Neural cell (in vitro differentiated cells): ENCODE data around the gene IFT80. TPM values are rescaled to one million over a fixed set of nuclear protein-coding genes. Genes with fewer than 3 reads are reported as not detected.

Experiments
- H2AFZ ChIP-seq: fragments of 200-600, 300-800 bp; sonication (generic), shearing (Covaris generic); 2 replicates; pipeline ENCODE4 v1.6.0; 2014; ENCODE audit warnings: low read depth, mild to moderate bottlenecking, antibody characterized with exemption, low read length, moderate library complexity
- H3F3A ChIP-seq: fragments of 200-600 bp; shearing (Covaris generic); 2 replicates; pipeline ENCODE4 v1.6.1; 2016; ENCODE audit warnings: mild to moderate bottlenecking, moderate library complexity, mixed read lengths, antibody characterized with exemption, low read length; ENCODE audit not compliant: insufficient read depth, poor library complexity, severe bottlenecking
- H3K27ac ChIP-seq: fragments of 200-600, 300-800 bp; sonication (generic), shearing (Covaris generic); 2 replicates; pipeline ENCODE4 v1.5.1; 2014; ENCODE audit warnings: mild to moderate bottlenecking, low read length, moderate library complexity
- H3K27me3 ChIP-seq: fragments of 300-800, 200-600 bp; sonication (generic), shearing (Covaris generic); 2 replicates; pipeline ENCODE4 v1.6.0; 2014; ENCODE audit warnings: mild to moderate bottlenecking, low read depth, low read length, moderate library complexity; ENCODE audit not compliant: insufficient read depth
- H3K36me3 ChIP-seq: fragments of 300-800, 200-600 bp; sonication (generic), shearing (Covaris generic); 2 replicates; pipeline ENCODE4 v1.5.1; 2014; ENCODE audit warnings: mild to moderate bottlenecking, antibody characterized with exemption, low read length, moderate library complexity; ENCODE audit not compliant: insufficient read depth
- H3K4me2 ChIP-seq: fragments of 300-800, 200-600 bp; sonication (generic), shearing (Covaris generic); 2 replicates; pipeline ENCODE4 v1.6.0; 2014; ENCODE audit warnings: mild to moderate bottlenecking, low read length
- H3K4me3 ChIP-seq: fragments of 300-800, 200-600 bp; sonication (generic), shearing (Covaris generic); 2 replicates; pipeline ENCODE4 v1.5.1; 2014; ENCODE audit warnings: mild to moderate bottlenecking, low read length, moderate library complexity
- H3K79me2 ChIP-seq: fragments of 200-600 bp; shearing (Covaris generic); replicated peaks from 2 replicates; pipeline ENCODE4 v1.6.0; 2014; ENCODE audit warnings: mild to moderate bottlenecking, low read length, moderate library complexity; ENCODE audit not compliant: insufficient read depth
- H3K9ac ChIP-seq: fragments of 300-800, 200-600 bp; sonication (generic), shearing (Covaris generic); 2 replicates; pipeline ENCODE4 v1.6.1; 2016; ENCODE audit warnings: mild to moderate bottlenecking, low read length, mixed read lengths
- H3K9me2 ChIP-seq: fragments of 200-600 bp; shearing (Covaris generic); 2 replicates; pipeline ENCODE4 v1.6.1; 2016; ENCODE audit warnings: mild to moderate bottlenecking, low read length, mixed read lengths; ENCODE audit not compliant: insufficient read depth
- H3K9me3 ChIP-seq: fragments of 200-600, 300-800 bp; sonication (generic), shearing (Covaris generic); 2 replicates; pipeline ENCODE4 v1.6.1; 2016; ENCODE audit warnings: mild to moderate bottlenecking, mixed run types, low read length, moderate library complexity, mixed read lengths
- H4K20me1 ChIP-seq: fragments of 200-600 bp; shearing (Covaris generic); 2 replicates; pipeline ENCODE4 v1.6.1; 2016; ENCODE audit warnings: mild to moderate bottlenecking, mixed run types; ENCODE audit not compliant: insufficient read depth
- CTCF ChIP-seq: fragments of 450-650 bp; IDR thresholded peaks from 2 replicates; pipeline ENCODE4 v1.5.1; 2014; ENCODE audit warnings: antibody characterized with exemption, mild to moderate bottlenecking, moderate library complexity; ENCODE audit not compliant: poor library complexity, severe bottlenecking
- EP300 ChIP-seq: fragments of 450-650 bp; conservative IDR thresholded peaks from 2 replicates; pipeline ENCODE4 v1.6.1; 2014; ENCODE audit warnings: antibody characterized with exemption, mild to moderate bottlenecking, moderate library complexity; ENCODE audit not compliant: poor library complexity, severe bottlenecking
- EZH2 ChIP-seq: fragments of 200-600, 300-800 bp; shearing (Covaris generic), sonication (generic); IDR thresholded peaks from 2 replicates; pipeline ENCODE4 v1.6.1; 2014; ENCODE audit warnings: antibody characterized with exemption, low read length, borderline replicate concordance, mild to moderate bottlenecking; ENCODE audit not compliant: insufficient read depth, poor library complexity, severe bottlenecking
- MXI1 ChIP-seq: fragments of 450-650 bp; conservative IDR thresholded peaks from 2 replicates; pipeline ENCODE4 v1.6.1; 2014; ENCODE audit warnings: antibody characterized with exemption, mild to moderate bottlenecking; ENCODE audit not compliant: poor library complexity, severe bottlenecking
- POLR2AphosphoS5 ChIP-seq: IDR thresholded peaks from 2 replicates; pipeline ENCODE4 v1.6.1; 2012
- RAD21 ChIP-seq: fragments of 450-650 bp; conservative IDR thresholded peaks from 2 replicates; pipeline ENCODE4 v1.6.1; 2014; ENCODE audit warnings: antibody characterized with exemption, mild to moderate bottlenecking, moderate library complexity
- REST ChIP-seq: IDR thresholded peaks from 2 replicates; pipeline ENCODE4 v1.6.1; 2012; ENCODE audit warnings: borderline replicate concordance
- SMC3 ChIP-seq: fragments of 450-650 bp; conservative IDR thresholded peaks from 2 replicates; pipeline ENCODE4 v1.6.1; 2014; ENCODE audit warnings: antibody characterized with exemption, mild to moderate bottlenecking, moderate library complexity; ENCODE audit not compliant: poor library complexity
- TAF1 ChIP-seq: IDR thresholded peaks from 2 replicates; pipeline ENCODE4 v1.6.1; 2012; ENCODE audit warnings: low read depth
- polyA plus RNA-seq: library from polyadenylated mRNA; depleted of rRNA; stranded (reverse); fragments of >200 nt; gene quantifications from 2 replicates; pipeline ENCODE4 v1.2.3, GENCODE V29; 2014

The IFT80 gene
- polyA plus RNA-seq, 1 donor from 2014 or later, result 59.9 TPM

GRCh38 chr3:160403796-160404470, 4.9 kb upstream of the IFT80 start:
- no peak for TF ChIP-seq SMC3
- no peak for TF ChIP-seq CTCF
- no peak for TF ChIP-seq REST
- TF ChIP-seq EP300, result no peak
- no peak for TF ChIP-seq POLR2AphosphoS5
- TF ChIP-seq EZH2, result no peak
- no peak for TF ChIP-seq MXI1
- no peak for TF ChIP-seq TAF1
- no peak for TF ChIP-seq RAD21
- peaks cover 65% of the 10 kb centered on the region for H3K79me2 ChIP-seq
- H2AFZ ChIP-seq, result no peak overlapping the region
- H4K20me1 ChIP-seq, result no peaks in the 10 kb centered on the region
- H3K36me3 ChIP-seq, result no peaks in the 10 kb centered on the region
- no peaks in the 10 kb centered on the region for H3F3A ChIP-seq
- H3K9me2 ChIP-seq, result no peaks in the 10 kb centered on the region
- no peak overlapping the region for H3K4me2 ChIP-seq
- H3K27ac ChIP-seq, result no peak overlapping the region
- no peak overlapping the region for H3K9ac ChIP-seq
- peaks cover 21% of the 10 kb centered on the region for H3K27me3 ChIP-seq
- H3K4me3 ChIP-seq, result no peak overlapping the region
- no peaks in the 10 kb centered on the region for H3K9me3 ChIP-seq

- H3K4me3 ChIP-seq, result no peak overlapping the region
- TF ChIP-seq REST, result no peak
- no peak for TF ChIP-seq EZH2
- no peak for TF ChIP-seq CTCF
- TF ChIP-seq MXI1, result no peak
- H3K27ac ChIP-seq, result no peak overlapping the region
- H4K20me1 ChIP-seq, result no peaks in the 10 kb centered on the region
- H3F3A ChIP-seq, result no peaks in the 10 kb centered on the region
- H3K36me3 ChIP-seq, result no peaks in the 10 kb centered on the region
- H3K27me3 ChIP-seq, result peaks cover 21% of the 10 kb centered on the region
- peaks cover 73% of the 10 kb centered on the region for H3K79me2 ChIP-seq
- no peaks in the 10 kb centered on the region for H3K9me3 ChIP-seq
- H3K4me2 ChIP-seq, result no peak overlapping the region
- H3K9ac ChIP-seq, result no peak overlapping the region
- no peak overlapping the region for H2AFZ ChIP-seq
- no peaks in the 10 kb centered on the region for H3K9me2 ChIP-seq
Observed at GRCh38 chr3:160403028-160403545, 4.1 kb upstream of the IFT80 start.
